Measurements from ENCODE around the gene REEP6. TPM values are rescaled to one million over a fixed set of nuclear protein-coding genes. Genes with fewer than 3 reads are reported as not detected.
A peak's percentile ranks its signal among the peaks of the same experiment; 100 is the strongest.

Gene REEP6
- total RNA-seq, 1 donor from 2014 or later, result 1.2 TPM

DNA sequence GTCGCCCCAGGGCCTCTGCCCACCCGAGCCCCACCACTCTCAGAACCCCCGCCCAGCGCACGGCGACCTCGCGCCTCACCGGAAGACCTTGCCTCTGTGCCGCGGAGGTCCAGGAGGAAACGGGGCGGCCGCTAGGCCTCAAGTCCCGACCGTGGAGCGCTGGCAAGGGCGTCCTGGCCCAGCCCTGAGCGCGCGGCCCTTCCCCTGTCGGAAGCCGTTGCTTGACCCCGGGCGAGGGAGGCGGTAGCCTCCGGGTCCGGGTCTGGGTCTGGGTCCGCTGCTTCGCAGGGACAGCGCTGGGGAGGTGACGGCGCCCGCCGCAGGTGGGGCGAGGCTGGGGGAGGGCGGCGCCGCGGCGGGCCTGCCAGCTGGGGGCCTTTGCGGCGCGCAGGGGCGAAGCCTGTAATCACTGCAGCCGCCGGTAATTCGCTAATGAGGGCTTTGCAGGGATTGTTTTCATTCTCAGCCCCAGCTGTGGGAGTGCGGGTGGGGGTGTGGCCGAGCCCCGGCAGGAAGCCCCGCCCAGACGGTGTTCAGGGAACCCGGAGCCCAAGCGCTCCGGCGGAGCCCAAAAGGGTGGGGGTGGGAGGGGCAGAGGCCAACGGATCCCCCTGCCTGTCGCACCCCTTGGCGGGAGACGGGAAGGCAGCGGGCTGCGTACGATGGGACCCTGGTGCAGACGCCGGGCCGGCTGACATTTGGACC lies 20.5 kb upstream of the REEP6 start:
- intact Hi-C loops (cut with DNase I), result no loop called here
- peak; percentile 28 for ATAC-seq

DNA sequence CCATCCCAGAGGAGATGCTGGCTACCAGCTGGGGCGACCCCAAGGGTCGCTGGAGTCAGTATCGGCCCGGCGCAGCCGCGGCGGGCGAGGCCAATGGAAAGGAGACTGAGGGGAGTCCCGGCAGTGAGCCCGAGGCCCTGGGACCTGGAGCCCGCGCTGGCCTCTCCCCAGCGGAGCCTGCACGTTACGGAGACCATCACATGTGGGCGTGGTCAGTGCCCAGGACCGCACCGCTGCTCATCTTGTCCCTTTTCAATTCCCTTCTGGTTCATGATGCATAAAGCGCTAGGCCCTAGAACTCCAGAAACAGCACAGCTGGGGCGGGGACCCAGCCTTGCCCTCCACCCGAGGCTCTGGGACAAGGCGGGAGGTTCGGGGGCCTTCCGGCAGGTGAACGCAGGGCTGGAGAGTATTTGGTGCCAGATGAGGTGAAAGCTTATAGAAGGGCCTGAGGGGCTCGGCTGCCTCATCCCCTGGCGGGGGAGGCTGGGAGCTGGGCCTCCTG lies 19.9 kb upstream of the REEP6 start:
- H3K4me3 ChIP-seq, result peak overlapping the region; percentile 36
- ATAC-seq, result no peak
- no peak for DNase-seq

More for the DNA sequence above, 20.5 kb upstream of the REEP6 start:
- TF ChIP-seq, protein P1, sequence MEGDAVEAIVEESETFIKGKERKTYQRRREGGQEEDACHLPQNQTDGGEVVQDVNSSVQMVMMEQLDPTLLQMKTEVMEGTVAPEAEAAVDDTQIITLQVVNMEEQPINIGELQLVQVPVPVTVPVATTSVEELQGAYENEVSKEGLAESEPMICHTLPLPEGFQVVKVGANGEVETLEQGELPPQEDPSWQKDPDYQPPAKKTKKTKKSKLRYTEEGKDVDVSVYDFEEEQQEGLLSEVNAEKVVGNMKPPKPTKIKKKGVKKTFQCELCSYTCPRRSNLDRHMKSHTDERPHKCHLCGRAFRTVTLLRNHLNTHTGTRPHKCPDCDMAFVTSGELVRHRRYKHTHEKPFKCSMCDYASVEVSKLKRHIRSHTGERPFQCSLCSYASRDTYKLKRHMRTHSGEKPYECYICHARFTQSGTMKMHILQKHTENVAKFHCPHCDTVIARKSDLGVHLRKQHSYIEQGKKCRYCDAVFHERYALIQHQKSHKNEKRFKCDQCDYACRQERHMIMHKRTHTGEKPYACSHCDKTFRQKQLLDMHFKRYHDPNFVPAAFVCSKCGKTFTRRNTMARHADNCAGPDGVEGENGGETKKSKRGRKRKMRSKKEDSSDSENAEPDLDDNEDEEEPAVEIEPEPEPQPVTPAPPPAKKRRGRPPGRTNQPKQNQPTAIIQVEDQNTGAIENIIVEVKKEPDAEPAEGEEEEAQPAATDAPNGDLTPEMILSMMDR (IDR thresholded peaks at IDR 0.05), result no peak
- peaks cover 79% of the 10 kb centered on the region for H3K27me3 ChIP-seq
- peaks cover 36% of the 10 kb centered on the region for H3K4me1 ChIP-seq
- no peak overlapping the region for H3K27ac ChIP-seq
- no peaks in the 10 kb centered on the region for H3K36me3 ChIP-seq
- H3K4me3 ChIP-seq, result peak overlapping the region; percentile 36
- H3K9me3 ChIP-seq, result no peaks in the 10 kb centered on the region
- DNase-seq, result no peak

GRCh38 chr19:1471515-1472160 lies 19.3 kb upstream of the REEP6 start:
- Histone ChIP-seq H3K9me3 (no peaks in the 10 kb centered on the region), H3K27ac (no peak overlapping the region), H3K4me1 (peaks cover 36% of the 10 kb centered on the region), H3K4me3 (no peak overlapping the region), H3K27me3 (peaks cover 67% of the 10 kb centered on the region), H3K36me3 (no peaks in the 10 kb centered on the region)
- intact Hi-C loops (cut with DNase I), result no loop called here
- TF ChIP-seq, protein P1 (IDR thresholded peaks at IDR 0.05), result no peak
- DNase-seq (no peak), ATAC-seq (no peak)

More for the DNA sequence above, 19.9 kb upstream of the REEP6 start:
- Histone ChIP-seq H3K27ac (no peak overlapping the region), H3K36me3 (no peaks in the 10 kb centered on the region), H3K27me3 (peaks cover 73% of the 10 kb centered on the region), H3K4me1 (peaks cover 36% of the 10 kb centered on the region), H3K9me3 (no peaks in the 10 kb centered on the region)
- intact Hi-C loops (cut with DNase I), result no loop called here
- TF ChIP-seq, protein P1 (IDR thresholded peaks at IDR 0.05), result no peak

- Histone ChIP-seq H3K36me3 (no peaks in the 10 kb centered on the region), H3K27me3 (peaks cover 59% of the 10 kb centered on the region), H3K9me3 (no peaks in the 10 kb centered on the region), H3K27ac (no peak overlapping the region), H3K4me3 (no peak overlapping the region), H3K4me1 (peaks cover 33% of the 10 kb centered on the region)
- TF ChIP-seq, protein P1 (IDR thresholded peaks at IDR 0.05), result no peak
- no peak for DNase-seq
- ATAC-seq, result no peak
- intact Hi-C loops (cut with DNase I), result no loop called here
Measured at GRCh38 chr19:1472231-1473084, 18.5 kb upstream of the REEP6 start.

DNA sequence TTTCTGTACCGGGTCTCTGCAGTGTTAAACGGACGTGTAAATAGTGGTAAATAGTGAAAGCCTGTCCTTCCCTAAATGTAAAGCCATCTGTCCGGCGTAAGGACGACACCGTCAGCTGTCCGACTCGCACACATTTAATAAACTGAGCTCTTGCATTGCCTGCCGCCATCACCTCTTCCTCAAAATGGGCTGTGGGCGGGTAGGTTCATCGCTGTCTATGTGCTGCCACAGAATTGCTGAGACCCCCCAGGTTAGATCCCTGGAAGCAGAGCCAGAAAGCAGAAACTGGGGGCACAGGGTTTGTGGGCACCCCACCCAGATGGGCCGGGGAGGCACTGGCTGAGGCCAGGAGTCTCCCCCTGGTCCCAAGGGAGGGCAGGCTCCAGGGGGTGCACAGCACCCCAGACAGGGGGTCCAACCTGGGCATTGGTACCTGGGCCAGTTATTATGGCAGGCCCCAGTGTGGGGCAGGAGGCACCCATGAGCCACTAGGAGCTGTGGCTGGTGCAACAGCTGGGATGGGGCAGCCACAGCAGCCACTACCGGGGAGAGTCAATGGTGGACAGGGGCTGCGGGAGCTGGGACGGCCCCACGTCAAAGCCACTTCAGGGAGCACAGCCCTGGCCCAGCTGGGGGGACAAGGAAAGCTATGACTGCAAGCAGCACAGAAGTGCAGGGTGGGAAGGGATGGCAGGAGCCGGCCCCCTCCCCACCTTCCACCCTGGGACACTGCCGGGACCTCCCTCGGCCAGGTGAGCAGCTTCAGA lies 17.7 kb upstream of the REEP6 start:
- intact Hi-C loops (cut with DNase I), result no loop called here
- Histone ChIP-seq H3K4me1 (peaks cover 31% of the 10 kb centered on the region), H3K27me3 (peaks cover 51% of the 10 kb centered on the region), H3K9me3 (no peaks in the 10 kb centered on the region), H3K36me3 (no peaks in the 10 kb centered on the region), H3K4me3 (no peak overlapping the region), H3K27ac (no peak overlapping the region)
- DNase-seq (no peak), ATAC-seq (no peak)
- TF ChIP-seq, protein P1 (IDR thresholded peaks at IDR 0.05), result no peak
